Choroid plexus epithelial cell (primary cell): ENCODE results near the gene PDHB.

Experiments
- DNase-seq: peaks from one replicate; pipeline ENCODE4 v3.0.0-alpha.2; 2010; ENCODE audit warnings: low read depth
- H3K4me3 ChIP-seq: 2 replicates; pipeline ENCODE4 v1.5.1; 2011; ENCODE audit warnings: low read depth, mild to moderate bottlenecking, control low read depth, low read length, moderate library complexity
- CTCF ChIP-seq: conservative IDR thresholded peaks from 2 replicates; pipeline ENCODE4 v1.5.1; 2011; ENCODE audit warnings: low read depth, mild to moderate bottlenecking, control low read depth, inconsistent platforms, low read length, moderate library complexity

The PDHB gene

GRCh38 chr3:58377750-58378149 is 55.9 kb downstream of the PDHB start:
- no peak for DNase-seq

More at GRCh38 chr3:58377750-58378149, 55.9 kb downstream of the PDHB start:
- TF ChIP-seq CTCF = no peak
- H3K4me3 ChIP-seq = no peak overlapping the region
